ENCODE results near the gene P2RY11.

Gene P2RY11

DNA sequence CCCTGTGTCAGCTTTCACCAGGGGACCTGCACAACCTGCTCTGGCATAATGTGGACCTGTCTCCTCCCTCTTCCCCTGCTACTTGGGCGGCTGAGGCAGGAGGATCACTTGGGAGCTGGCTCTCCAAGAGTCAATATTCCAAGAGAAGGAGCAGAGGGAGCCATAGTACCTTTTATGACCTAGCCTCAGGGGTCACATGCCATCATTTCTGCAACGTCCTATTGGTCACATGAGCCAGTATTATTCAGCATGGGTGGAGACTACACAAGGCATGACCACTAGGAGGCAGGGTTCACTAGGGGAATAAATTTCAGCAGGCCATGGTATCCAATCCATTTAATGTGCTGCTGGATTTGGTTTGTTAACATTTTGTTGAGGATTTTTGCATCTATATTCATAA, 37.3 kb upstream of the P2RY11 start:
- Histone ChIP-seq H3K27me3 (ENCODE audit: control insufficient read depth, insufficient read depth, low read length) (no peaks in the 10 kb centered on the region), H3K79me2 (no peaks in the 10 kb centered on the region), H3K9ac (no peak overlapping the region), H2AFZ (no peak overlapping the region), H3K4me2 (ENCODE audit: low read length) (no peak overlapping the region), H3K4me1 (no peaks in the 10 kb centered on the region), H3K36me3 (ENCODE audit: control insufficient read depth, insufficient read depth, low read length) (no peaks in the 10 kb centered on the region), H3K4me3 (ENCODE audit: low read depth, low read length) (no peak overlapping the region), H3K27ac (no peak overlapping the region), H3K9me3 (ENCODE audit: control insufficient read depth, low read length) (no peaks in the 10 kb centered on the region)
- TF ChIP-seq, protein P1, sequence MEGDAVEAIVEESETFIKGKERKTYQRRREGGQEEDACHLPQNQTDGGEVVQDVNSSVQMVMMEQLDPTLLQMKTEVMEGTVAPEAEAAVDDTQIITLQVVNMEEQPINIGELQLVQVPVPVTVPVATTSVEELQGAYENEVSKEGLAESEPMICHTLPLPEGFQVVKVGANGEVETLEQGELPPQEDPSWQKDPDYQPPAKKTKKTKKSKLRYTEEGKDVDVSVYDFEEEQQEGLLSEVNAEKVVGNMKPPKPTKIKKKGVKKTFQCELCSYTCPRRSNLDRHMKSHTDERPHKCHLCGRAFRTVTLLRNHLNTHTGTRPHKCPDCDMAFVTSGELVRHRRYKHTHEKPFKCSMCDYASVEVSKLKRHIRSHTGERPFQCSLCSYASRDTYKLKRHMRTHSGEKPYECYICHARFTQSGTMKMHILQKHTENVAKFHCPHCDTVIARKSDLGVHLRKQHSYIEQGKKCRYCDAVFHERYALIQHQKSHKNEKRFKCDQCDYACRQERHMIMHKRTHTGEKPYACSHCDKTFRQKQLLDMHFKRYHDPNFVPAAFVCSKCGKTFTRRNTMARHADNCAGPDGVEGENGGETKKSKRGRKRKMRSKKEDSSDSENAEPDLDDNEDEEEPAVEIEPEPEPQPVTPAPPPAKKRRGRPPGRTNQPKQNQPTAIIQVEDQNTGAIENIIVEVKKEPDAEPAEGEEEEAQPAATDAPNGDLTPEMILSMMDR (IDR thresholded peaks at IDR 0.05), result peak; percentile 54

- H3K27ac ChIP-seq, result no peak overlapping the region
- no peaks in the 10 kb centered on the region for H3K36me3 ChIP-seq (ENCODE audit: control insufficient read depth, insufficient read depth, low read length)
- H3K9me3 ChIP-seq (ENCODE audit: control insufficient read depth, low read length), result no peaks in the 10 kb centered on the region
- no peak overlapping the region for H3K9ac ChIP-seq
- TF ChIP-seq, protein P1 (IDR thresholded peaks at IDR 0.05), result no peak
- no peak overlapping the region for H3K4me3 ChIP-seq (ENCODE audit: low read depth, low read length)
- no peak overlapping the region for H3K4me2 ChIP-seq (ENCODE audit: low read length)
- no peaks in the 10 kb centered on the region for H3K4me1 ChIP-seq
- H2AFZ ChIP-seq, result no peak overlapping the region
- H3K79me2 ChIP-seq, result no peaks in the 10 kb centered on the region
- H3K27me3 ChIP-seq (ENCODE audit: control insufficient read depth, insufficient read depth, low read length), result no peaks in the 10 kb centered on the region
Observed at GRCh38 chr19:10076535-10076934, 35.0 kb upstream of the P2RY11 start.

DNA sequence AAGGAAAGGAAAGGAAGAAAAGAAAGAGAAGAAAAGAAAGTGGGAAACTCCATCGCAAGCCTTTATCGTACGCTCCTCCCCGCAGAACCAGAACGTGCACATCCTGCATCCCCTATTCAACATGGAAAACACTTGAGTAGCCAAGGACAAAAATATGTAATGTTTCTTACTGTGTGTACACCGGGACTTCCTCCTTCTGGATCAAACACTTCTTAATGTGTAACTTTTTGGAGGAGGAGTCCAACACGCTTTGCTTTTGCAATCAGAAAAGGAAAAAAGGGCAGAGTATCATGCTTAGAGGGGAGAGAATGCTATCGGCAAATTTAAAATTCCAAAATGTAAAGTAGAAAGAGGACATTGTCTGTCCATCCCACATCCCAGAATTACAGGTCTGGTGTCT, 33.2 kb upstream of the P2RY11 start:
- Histone ChIP-seq H3K79me2 (no peaks in the 10 kb centered on the region), H3K36me3 (ENCODE audit: control insufficient read depth, insufficient read depth, low read length) (no peaks in the 10 kb centered on the region), H3K27me3 (ENCODE audit: control insufficient read depth, insufficient read depth, low read length) (no peaks in the 10 kb centered on the region), H2AFZ (no peak overlapping the region), H3K4me3 (ENCODE audit: low read depth, low read length) (no peak overlapping the region), H3K9ac (no peak overlapping the region), H3K27ac (no peak overlapping the region), H3K9me3 (ENCODE audit: control insufficient read depth, low read length) (no peaks in the 10 kb centered on the region), H3K4me2 (ENCODE audit: low read length) (no peak overlapping the region), H3K4me1 (no peaks in the 10 kb centered on the region)
- TF ChIP-seq, protein P1 (IDR thresholded peaks at IDR 0.05), result no peak

GRCh38 chr19:10079031-10079453, 32.5 kb upstream of the P2RY11 start:
- TF ChIP-seq, protein P1 (IDR thresholded peaks at IDR 0.05), result no peak
- no peaks in the 10 kb centered on the region for H3K79me2 ChIP-seq
- no peaks in the 10 kb centered on the region for H3K27me3 ChIP-seq (ENCODE audit: control insufficient read depth, insufficient read depth, low read length)
- no peak overlapping the region for H3K4me2 ChIP-seq (ENCODE audit: low read length)
- H2AFZ ChIP-seq, result no peak overlapping the region
- H3K9ac ChIP-seq, result no peak overlapping the region
- no peaks in the 10 kb centered on the region for H3K36me3 ChIP-seq (ENCODE audit: control insufficient read depth, insufficient read depth, low read length)
- no peaks in the 10 kb centered on the region for H3K9me3 ChIP-seq (ENCODE audit: control insufficient read depth, low read length)
- H3K4me3 ChIP-seq (ENCODE audit: low read depth, low read length), result no peak overlapping the region
- H3K4me1 ChIP-seq, result no peaks in the 10 kb centered on the region
- H3K27ac ChIP-seq, result no peak overlapping the region

GRCh38 chr19:10083911-10084310, 27.6 kb upstream of the P2RY11 start:
- H2AFZ ChIP-seq, result no peak overlapping the region
- H3K27me3 ChIP-seq (ENCODE audit: control insufficient read depth, insufficient read depth, low read length), result no peaks in the 10 kb centered on the region
- no peaks in the 10 kb centered on the region for H3K79me2 ChIP-seq
- no peak overlapping the region for H3K4me2 ChIP-seq (ENCODE audit: low read length)
- no peaks in the 10 kb centered on the region for H3K36me3 ChIP-seq (ENCODE audit: control insufficient read depth, insufficient read depth, low read length)
- H3K4me3 ChIP-seq (ENCODE audit: low read depth, low read length), result no peak overlapping the region
- H3K27ac ChIP-seq, result no peak overlapping the region
- no peaks in the 10 kb centered on the region for H3K9me3 ChIP-seq (ENCODE audit: control insufficient read depth, low read length)
- H3K9ac ChIP-seq, result no peak overlapping the region
- TF ChIP-seq, protein P1 (IDR thresholded peaks at IDR 0.05), result no peak
- no peaks in the 10 kb centered on the region for H3K4me1 ChIP-seq
